A673 (cell line): Measurements from ENCODE around the gene GPR26. TPM values are rescaled to one million over a fixed set of nuclear protein-coding genes. Genes with fewer than 3 reads are reported as not detected.

Experiments
- BruUV-seq: library from RNA; stranded (reverse); fragments of 400-500 nt; replicated peaks from 2 replicates; lab custom pipeline; 2021; lab: Mats Ljungman, UMichigan
- CTCF ChIA-PET: fragments of 300-600 bp; sonication (Branson Sonifier 250); formaldehyde crosslinking; loops from one replicate; lab custom pipeline; 2022; ENCODE audit warnings: antibody characterized with exemption; lab: Charles Lee
- POLR2A ChIA-PET: fragments of 300-600 bp; sonication (Branson Sonifier 250); formaldehyde crosslinking; loops from one replicate; lab custom pipeline; 2022; ENCODE audit warnings: antibody characterized with exemption; ENCODE audit not compliant: low non-redundant PET; lab: Charles Lee
- DNase-seq: peaks from one replicate; pipeline ENCODE4 v3.0.0-alpha.2; 2015; ENCODE audit warnings: low spot score
- H3K27ac ChIP-seq: fragments of 200-600 bp; sonication (generic); 2 replicates; pipeline ENCODE4 v1.5.1; 2016; ENCODE audit warnings: mixed run types, low read depth, mild to moderate bottlenecking, mixed read lengths, antibody characterized with exemption, low read length; ENCODE audit not compliant: poor library complexity, severe bottlenecking
- H3K27me3 ChIP-seq: fragments of 200-600 bp; sonication (generic); replicated peaks from 2 replicates; pipeline ENCODE4 v1.6.1; 2017; ENCODE audit warnings: mixed run types, low read depth, mild to moderate bottlenecking, mixed read lengths, antibody characterized with exemption, low read length; ENCODE audit not compliant: insufficient read depth, poor library complexity
- H3K36me3 ChIP-seq: fragments of 200-600 bp; sonication (generic); 2 replicates; pipeline ENCODE4 v1.6.1; 2016; ENCODE audit warnings: mixed run types, mild to moderate bottlenecking, mixed read lengths, antibody characterized with exemption, low read length; ENCODE audit not compliant: insufficient read depth, poor library complexity, severe bottlenecking
- H3K4me1 ChIP-seq: fragments of 200-600 bp; sonication (generic); 2 replicates; pipeline ENCODE4 v1.6.1; 2017; ENCODE audit warnings: mixed run types, mild to moderate bottlenecking, mixed read lengths, antibody characterized with exemption, low read length; ENCODE audit not compliant: insufficient read depth, poor library complexity, severe bottlenecking
- H3K4me3 ChIP-seq: fragments of 200-600 bp; sonication (generic); 2 replicates; pipeline ENCODE4 v1.5.1; 2016; ENCODE audit warnings: low read depth, mixed run types, mild to moderate bottlenecking, mixed read lengths, low read length; ENCODE audit not compliant: poor library complexity, severe bottlenecking
- H3K9me3 ChIP-seq: fragments of 200-600 bp; sonication (generic); 2 replicates; pipeline ENCODE4 v1.6.1; 2016; ENCODE audit warnings: mixed run types, low read depth, mild to moderate bottlenecking, mixed read lengths, antibody characterized with exemption, low read length; ENCODE audit not compliant: poor library complexity, severe bottlenecking
- CTCF ChIP-seq: fragments of 300-800, 200-600 bp; sonication (generic); conservative IDR thresholded peaks from 2 replicates; pipeline ENCODE4 v1.5.1; 2017; ENCODE audit warnings: low read depth, mild to moderate bottlenecking, antibody characterized with exemption, low read length, moderate library complexity, mixed read lengths
- EZH2 ChIP-seq: fragments of 200-600 bp; sonication (generic); IDR thresholded peaks from 2 replicates; pipeline ENCODE4 v1.6.1; 2017; ENCODE audit warnings: borderline replicate concordance, low read depth, mild to moderate bottlenecking, mixed read lengths, antibody characterized with exemption, low read length; ENCODE audit not compliant: poor library complexity, severe bottlenecking
- intact Hi-C: fragments of 100-400 bp; cut with micrococcal nuclease; formaldehyde crosslinking; loops from one replicate; pipeline ENCODE4 v1.10.0; 2022; ENCODE audit not compliant: unreplicated experiment
- total RNA-seq: library from RNA; stranded (reverse); gene quantifications from 2 replicates; pipeline ENCODE4 v1.2.3, GENCODE V29; 2021

GPR26 gene
- total RNA-seq, 1 experiment from 2014 or later, result not detected

- ChIA-PET CTCF (no interaction called here), POLR2A (no interaction called here)
- Histone ChIP-seq H3K9me3 (no peaks in the 10 kb centered on the region), H3K27me3 (peaks cover 31% of the 10 kb centered on the region), H3K36me3 (no peaks in the 10 kb centered on the region), H3K4me1 (no peaks in the 10 kb centered on the region), H3K27ac (no peak overlapping the region), H3K4me3 (no peak overlapping the region)
- no peak for TF ChIP-seq EZH2
- DNase-seq, result no peak
- no TSS peak for BruUV-seq
- intact Hi-C loops, result no loop called here
These were observed 20.5 kb upstream of the GPR26 start for GRCh38 chr10:123645615-123646014.

GRCh38 chr10:123648595-123648994 is 17.6 kb upstream of the GPR26 start:
- Histone ChIP-seq H3K4me1 (no peaks in the 10 kb centered on the region), H3K36me3 (no peaks in the 10 kb centered on the region), H3K27me3 (peaks cover 26% of the 10 kb centered on the region), H3K27ac (no peak overlapping the region), H3K9me3 (no peaks in the 10 kb centered on the region), H3K4me3 (no peak overlapping the region)
- CTCF ChIA-PET, result no interaction called here
- intact Hi-C loops, result no loop called here
- POLR2A ChIA-PET, result no interaction called here
- no peak for DNase-seq
- no TSS peak for BruUV-seq
- TF ChIP-seq CTCF (no peak), EZH2 (no peak)

DNA sequence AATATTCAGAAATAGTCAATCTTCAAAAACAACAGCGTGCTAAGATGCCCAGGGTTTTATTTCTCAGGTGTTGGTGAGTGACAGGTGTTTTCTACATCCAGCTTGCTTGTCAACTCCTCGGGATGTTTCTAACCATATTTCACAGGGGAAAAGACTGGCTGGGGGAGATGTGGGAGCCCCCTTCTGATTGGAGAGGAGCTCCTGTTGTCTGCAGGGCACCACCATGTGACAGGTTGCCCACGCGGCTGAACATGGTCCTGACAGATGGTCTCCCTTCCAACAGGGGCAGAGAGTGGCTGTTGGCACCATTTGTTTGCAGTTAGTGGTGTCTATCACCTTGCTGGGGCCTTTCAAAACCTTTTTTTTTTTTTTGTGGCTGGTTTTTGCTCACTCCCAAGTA is 16.5 kb upstream of the GPR26 start:
- Histone ChIP-seq H3K27me3 (peaks cover 28% of the 10 kb centered on the region), H3K4me1 (no peaks in the 10 kb centered on the region), H3K36me3 (no peaks in the 10 kb centered on the region), H3K4me3 (no peak overlapping the region), H3K9me3 (no peaks in the 10 kb centered on the region), H3K27ac (no peak overlapping the region)
- no TSS peak for BruUV-seq
- TF ChIP-seq EZH2 (no peak), CTCF (no peak)
- POLR2A ChIA-PET, result no interaction called here
- intact Hi-C loops, result no loop called here
- CTCF ChIA-PET, result no interaction called here
- DNase-seq, result no peak

DNA sequence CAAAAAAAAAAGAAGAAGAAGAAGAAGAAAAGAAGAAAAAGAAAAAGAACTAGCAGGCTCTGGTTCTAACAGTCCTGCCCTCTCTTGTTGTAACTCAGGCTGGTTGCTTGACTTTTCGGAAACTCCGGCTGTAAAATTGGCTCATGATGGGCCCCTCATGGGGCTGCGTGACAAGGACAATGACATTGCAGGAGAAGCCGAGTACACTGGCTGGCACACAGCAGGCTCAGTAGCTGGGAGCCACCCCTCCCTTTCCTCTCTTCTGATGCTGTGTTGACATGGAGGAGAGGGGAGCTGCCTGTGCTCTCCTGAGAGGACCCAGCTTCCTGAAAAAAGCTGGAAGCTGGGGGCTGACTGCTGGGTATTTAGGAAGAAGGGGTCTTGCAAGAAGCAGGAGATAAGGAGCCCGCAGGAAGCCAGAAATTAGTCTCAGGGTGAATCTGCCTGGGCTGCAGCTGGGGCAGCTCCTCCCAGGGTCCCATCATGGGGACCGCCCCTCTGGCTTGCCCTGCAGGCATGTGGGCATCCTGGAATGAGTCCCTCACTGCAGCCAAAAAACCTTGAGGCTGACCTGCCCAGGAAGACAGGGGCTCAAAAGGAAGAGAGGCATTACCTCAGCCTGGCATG is 14.6 kb upstream of the GPR26 start:
- ChIA-PET POLR2A (no interaction called here), CTCF (no interaction called here)
- no peak overlapping the region for H3K4me3 ChIP-seq
- no peaks in the 10 kb centered on the region for H3K9me3 ChIP-seq
- no peaks in the 10 kb centered on the region for H3K36me3 ChIP-seq
- BruUV-seq, result no TSS peak
- no peaks in the 10 kb centered on the region for H3K4me1 ChIP-seq
- H3K27ac ChIP-seq, result no peak overlapping the region
- intact Hi-C loops, result no loop called here
- DNase-seq, result no peak
- peaks cover 21% of the 10 kb centered on the region for H3K27me3 ChIP-seq
- TF ChIP-seq CTCF (no peak), EZH2 (no peak)
